Esophagus muscularis mucosa (tissue), 4 donors: Measurements from ENCODE around the gene METTL16. TPM values are rescaled to one million over a fixed set of nuclear protein-coding genes. Genes with fewer than 3 reads are reported as not detected.
"Not testable (repeated sequence)": the region's sequence is repeated elsewhere in the genome, so short reads cannot be mapped to it uniquely, and the experiment has no call there.

Experiments used
- DNase-seq: peaks from one replicate; pipeline ENCODE4 v3.0.0-alpha.2; 2017; ENCODE audit errors: extremely low spot score
- H3K27ac ChIP-seq, 4 donors: fragments of 200-600 bp; sonication (generic); replicated peaks in 1 of 4; 1 replicate in 3 of 4; 2 replicates in 1 of 4; pipeline ENCODE4 v1.5.1; 2016 to 2019; ENCODE audit warnings: mild to moderate bottlenecking in 1 of 4
- H3K27me3 ChIP-seq, 4 donors: fragments of 200-600 bp; sonication (generic); one replicate each; pipeline versions ENCODE4 v1.5.1 to v1.6.0; 2016 to 2019
- H3K36me3 ChIP-seq, 4 donors: fragments of 200-600 bp; sonication (generic); one replicate each; pipeline ENCODE4 v1.5.1; 2016 to 2019
- H3K4me1 ChIP-seq, 4 donors: fragments of 200-600 bp; sonication (generic); one replicate each; pipeline ENCODE4 v1.5.1; 2016 to 2019
- H3K4me3 ChIP-seq, 4 donors: fragments of 200-600 bp; sonication (generic); 1 replicate in 2 of 4; 2 replicates in 2 of 4; pipeline ENCODE4 v1.5.1; 2016 to 2019; ENCODE audit warnings: mild to moderate bottlenecking in 4 of 4, moderate library complexity in 1 of 4
- H3K9me3 ChIP-seq, 4 donors: fragments of 200-600 bp; sonication (generic); 1 replicate in 3 of 4; 2 replicates in 1 of 4; pipeline ENCODE4 v1.5.1; 2016 to 2019
- CTCF ChIP-seq, 3 experiments: fragments of 200-600 bp in 2 of 3; fragments of 450-650 bp in 1 of 3; sonication (generic) in 2 of 3; IDR thresholded peaks; one replicate each; pipeline ENCODE4 v1.5.1; 2017 to 2019; ENCODE audit warnings: antibody characterized with exemption in 3 of 3, mild to moderate bottlenecking in 2 of 3, moderate library complexity in 1 of 3
- EP300 ChIP-seq: sonication (generic); formaldehyde crosslinking; IDR thresholded peaks from one replicate; pipeline ENCODE4 v1.6.1; 2017; ENCODE audit warnings: antibody characterized with exemption
- POLR2A ChIP-seq: fragments of 450-650 bp; IDR thresholded peaks from one replicate; pipeline ENCODE4 v1.6.1; 2017; ENCODE audit warnings: antibody characterized with exemption, moderate library complexity, mild to moderate bottlenecking, low read depth
- POLR2AphosphoS5 ChIP-seq, 2 donors: sonication (generic); formaldehyde crosslinking; IDR thresholded peaks; one replicate each; pipeline ENCODE4 v1.6.1; 2017; ENCODE audit warnings: antibody characterized with exemption in 2 of 2
- WGBS: methylation state at CpG from one replicate; pipeline ENCODE4 v1.1.5; 2018; 5-methylcytosine and 5-hydroxymethylcytosine counted together
- intact Hi-C: fragments of 100-400 bp; cut with DNase I; formaldehyde crosslinking; loops from one replicate; pipeline ENCODE4 v1.15.1; 2023
- total RNA-seq, 4 donors: library from RNA; depleted of rRNA; stranded (reverse); fragments of >200 nt; gene quantifications; one replicate each; pipeline versions ENCODE4 v1.1.0 to v1.2.1, GENCODE V29; 2016

The METTL16 gene
- total RNA-seq, 4 donors from 2014 or later, result 18.9 to 28.8 (median 24.5) TPM

- no peaks in the 10 kb centered on the region for H3K9me3 ChIP-seq
- no peaks in the 10 kb centered on the region for H3K27me3 ChIP-seq
- DNase-seq, result no peak
- 94% methylated on average over 4 of the region's 4 CpGs for WGBS
- H3K27ac ChIP-seq, result no peak overlapping the region
- TF ChIP-seq CTCF (IDR thresholded peaks at IDR 0.05) (no peak), POLR2AphosphoS5 (IDR thresholded peaks at IDR 0.05) (no peak), EP300 (no peak), POLR2A (no peak)
- H3K4me3 ChIP-seq, result no peak overlapping the region
- intact Hi-C loops, result no loop called here
- no peaks in the 10 kb centered on the region for H3K36me3 ChIP-seq
- H3K4me1 ChIP-seq, result peaks cover 0 to 4% (median 0%) of the 10 kb centered on the region in 4 donors
Measured at GRCh38 chr17:2542056-2542455, 30.4 kb upstream of the METTL16 start.

GRCh38 chr17:2537579-2537978 is 25.9 kb upstream of the METTL16 start:
- H3K9me3 ChIP-seq, H3K4me3 ChIP-seq, DNase-seq, H3K27me3 ChIP-seq, H3K36me3 ChIP-seq, H3K27ac ChIP-seq, intact Hi-C loops, H3K4me1 ChIP-seq: not testable (repeated sequence)
- WGBS, result 58% methylated on average over 5 of the region's 5 CpGs

- 97% methylated on average over 13 of the region's 37 CpGs for WGBS
Measured at GRCh38 chr17:2532146-2532720, 20.5 kb upstream of the METTL16 start.

DNA sequence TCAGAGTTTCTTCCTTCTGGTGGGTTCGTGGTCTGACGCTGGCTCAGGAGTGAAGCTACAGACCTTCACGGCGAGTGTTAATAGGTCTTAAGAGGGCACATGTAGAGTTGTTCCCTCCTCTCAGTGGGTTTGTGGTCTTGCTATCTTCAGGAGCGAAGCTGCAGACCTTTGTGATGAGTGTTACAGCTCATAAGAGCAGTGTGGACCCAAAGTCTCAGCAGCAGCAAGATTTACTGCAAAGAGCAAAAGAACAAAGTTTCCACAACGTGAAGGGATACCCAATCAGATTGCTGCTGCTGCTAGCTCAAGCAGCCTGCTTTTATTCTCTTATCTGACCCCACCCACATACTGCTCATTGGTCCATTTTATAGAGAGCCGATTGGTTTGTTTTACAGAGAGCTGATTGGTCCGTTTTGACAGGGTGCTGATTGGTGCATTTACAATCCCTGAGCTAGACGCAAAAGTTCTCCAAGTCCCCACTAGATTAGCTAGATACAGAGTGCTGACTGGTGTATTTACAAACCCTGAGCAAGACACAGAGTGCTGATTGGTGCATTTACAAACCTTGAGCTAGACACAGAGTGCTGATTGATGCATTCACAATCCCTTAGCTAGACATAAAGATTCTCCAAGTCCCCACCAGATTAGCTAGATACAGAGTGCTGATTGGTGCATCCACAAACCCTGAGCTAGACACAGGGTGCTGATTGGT is 19.7 kb upstream of the METTL16 start:
- DNase-seq, H3K36me3 ChIP-seq, H3K27me3 ChIP-seq, H3K4me3 ChIP-seq, H3K9me3 ChIP-seq, intact Hi-C loops, H3K4me1 ChIP-seq, H3K27ac ChIP-seq: not testable (repeated sequence)
- 80% methylated on average over 9 of the region's 9 CpGs for WGBS

More at GRCh38 chr17:2532146-2532720, 20.5 kb upstream of the METTL16 start:
- DNase-seq, result no peak
- Histone ChIP-seq H3K27me3 (no peaks in the 10 kb centered on the region), H3K36me3 (no peaks in the 10 kb centered on the region), H3K4me1 (no peaks in the 10 kb centered on the region), H3K9me3 (no peaks in the 10 kb centered on the region), H3K27ac (no peak overlapping the region), H3K4me3 (no peak overlapping the region)
- TF ChIP-seq EP300, result no peak
- no peak for TF ChIP-seq CTCF (IDR thresholded peaks at IDR 0.05)
- TF ChIP-seq POLR2A, result no peak
- intact Hi-C loops, result no loop called here

DNA sequence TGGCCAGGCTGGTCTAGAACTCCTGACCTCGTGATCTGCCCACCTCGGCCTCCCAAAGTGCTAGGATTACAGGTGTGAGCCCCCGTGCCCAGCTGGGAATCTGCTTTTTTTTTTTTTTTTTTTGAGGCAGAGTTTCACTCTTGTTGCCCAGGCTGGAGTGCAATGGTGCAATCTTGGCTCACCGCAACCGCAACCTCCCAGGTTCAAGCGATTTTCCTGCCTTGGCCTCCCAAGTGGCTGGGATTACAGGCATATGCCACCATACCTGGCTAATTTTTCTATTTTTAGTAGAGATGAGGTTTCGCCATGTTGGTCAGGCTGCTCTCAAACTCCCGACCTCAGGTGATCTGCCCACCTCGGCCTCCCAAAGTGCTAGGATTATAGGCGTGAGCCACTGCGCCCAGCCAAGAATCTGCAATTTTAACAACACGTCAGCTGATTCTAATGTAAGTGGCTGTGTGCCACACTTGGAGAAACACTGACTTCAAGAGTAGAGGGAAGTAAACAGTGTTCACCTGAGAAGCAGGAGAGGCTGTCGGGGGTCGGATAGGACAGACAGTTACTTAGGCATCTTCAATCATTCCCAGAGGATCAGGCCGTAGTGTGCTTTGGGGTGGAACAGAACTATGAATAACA is 10.2 kb upstream of the METTL16 start:
- DNase-seq, H3K36me3 ChIP-seq, H3K4me1 ChIP-seq, intact Hi-C loops, H3K4me3 ChIP-seq, H3K27ac ChIP-seq, H3K9me3 ChIP-seq, H3K27me3 ChIP-seq: not testable (repeated sequence)
- 90% methylated on average over 15 of the region's 15 CpGs for WGBS

- no peak overlapping the region for H3K4me3 ChIP-seq
- H3K4me1 ChIP-seq, result no peaks in the 10 kb centered on the region
- H3K27me3 ChIP-seq, result no peaks in the 10 kb centered on the region
- H3K27ac ChIP-seq, result no peak overlapping the region
- no peaks in the 10 kb centered on the region for H3K36me3 ChIP-seq
- WGBS, result 88% methylated on average over 5 of the region's 5 CpGs
- no peak for TF ChIP-seq CTCF (IDR thresholded peaks at IDR 0.05)
- intact Hi-C loops, result no loop called here
- no peak for DNase-seq
- no peaks in the 10 kb centered on the region for H3K9me3 ChIP-seq
Measured at GRCh38 chr17:2521257-2521656, 9.6 kb upstream of the METTL16 start.
